Ramos (cell line): ENCODE measurements around the gene KATNB1.
"Not testable (repeated sequence)": the region's sequence is repeated elsewhere in the genome, so short reads cannot be mapped to it uniquely, and the experiment has no call there.

Source experiments
- in situ Hi-C: fragments of 300-500 bp; cut with MboI; formaldehyde crosslinking; loops from one replicate; pipeline ENCODE4 v1.14.3; 2022; ENCODE audit warnings: low sequenced_read_pairs; ENCODE audit not compliant: unreplicated experiment

Gene KATNB1

GRCh38 chr16:57786632-57787518 lies 51.3 kb downstream of the KATNB1 start:
- in situ Hi-C loops, result no loop called here

- in situ Hi-C loops, result no loop called here
Observed at GRCh38 chr16:57787519-57787905, 51.9 kb downstream of the KATNB1 start.

- in situ Hi-C loops, result no loop called here
Observed at GRCh38 chr16:57788252-57788841, 52.8 kb downstream of the KATNB1 start.

GRCh38 chr16:57788951-57789350 lies 53.4 kb downstream of the KATNB1 start:
- in situ Hi-C loops, result no loop called here

- in situ Hi-C loops, result no loop called here
Observed at GRCh38 chr16:57791195-57791892, 55.8 kb downstream of the KATNB1 start.

GRCh38 chr16:57791893-57792461 lies 56.4 kb downstream of the KATNB1 start:
- in situ Hi-C loops, result no loop called here

GRCh38 chr16:57794849-57795430 lies 59.4 kb downstream of the KATNB1 start:
- in situ Hi-C loops, result no loop called here

GRCh38 chr16:57795431-57795878 lies 59.9 kb downstream of the KATNB1 start:
- in situ Hi-C loops, result no loop called here

GRCh38 chr16:57796014-57796413 lies 60.4 kb downstream of the KATNB1 start:
- in situ Hi-C loops, result not testable (repeated sequence)

GRCh38 chr16:57797216-57797525 lies 61.6 kb downstream of the KATNB1 start:
- in situ Hi-C loops, result no loop called here

GRCh38 chr16:57797526-57798266 lies 62.1 kb downstream of the KATNB1 start:
- in situ Hi-C loops, result no loop called here

GRCh38 chr16:57798267-57798810 lies 62.8 kb downstream of the KATNB1 start:
- in situ Hi-C loops, result no loop called here

- in situ Hi-C loops, result no loop called here
Observed at GRCh38 chr16:57798953-57799599, 63.5 kb downstream of the KATNB1 start.

- in situ Hi-C loops, result no loop called here
Observed at GRCh38 chr16:57799600-57800199, 64.1 kb downstream of the KATNB1 start.

- in situ Hi-C loops, result no loop called here
Observed at GRCh38 chr16:57800200-57801097, 64.9 kb downstream of the KATNB1 start.

GRCh38 chr16:57801098-57801808 lies 65.7 kb downstream of the KATNB1 start:
- in situ Hi-C loops, result no loop called here

GRCh38 chr16:57801809-57802340 lies 66.3 kb downstream of the KATNB1 start:
- in situ Hi-C loops, result no loop called here
